Measurements from ENCODE around the gene HHAT.
"Not testable (repeated sequence)": the region's sequence is repeated elsewhere in the genome, so short reads cannot be mapped to it uniquely, and the experiment has no call there.

The HHAT gene

DNA sequence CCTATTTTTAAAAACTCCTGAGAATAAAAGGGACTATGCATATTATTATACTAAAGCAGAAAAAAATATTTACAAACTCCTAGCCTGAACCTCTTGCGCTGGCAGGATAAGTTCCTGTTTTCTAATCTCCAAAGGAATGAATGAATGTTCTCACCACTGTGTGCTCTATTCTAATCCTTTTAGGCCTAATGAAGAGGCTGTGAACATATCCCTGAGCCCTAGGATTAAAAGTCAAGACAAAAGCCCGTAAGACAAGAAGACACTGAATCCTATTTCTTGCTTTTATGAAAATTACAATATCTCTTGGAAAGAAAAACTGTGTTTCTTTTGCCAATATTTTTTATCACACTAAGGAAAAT, 317.5 kb downstream of the HHAT start:
- no peak for DNase-seq (ENCODE audit: low read depth, low spot score)

DNA sequence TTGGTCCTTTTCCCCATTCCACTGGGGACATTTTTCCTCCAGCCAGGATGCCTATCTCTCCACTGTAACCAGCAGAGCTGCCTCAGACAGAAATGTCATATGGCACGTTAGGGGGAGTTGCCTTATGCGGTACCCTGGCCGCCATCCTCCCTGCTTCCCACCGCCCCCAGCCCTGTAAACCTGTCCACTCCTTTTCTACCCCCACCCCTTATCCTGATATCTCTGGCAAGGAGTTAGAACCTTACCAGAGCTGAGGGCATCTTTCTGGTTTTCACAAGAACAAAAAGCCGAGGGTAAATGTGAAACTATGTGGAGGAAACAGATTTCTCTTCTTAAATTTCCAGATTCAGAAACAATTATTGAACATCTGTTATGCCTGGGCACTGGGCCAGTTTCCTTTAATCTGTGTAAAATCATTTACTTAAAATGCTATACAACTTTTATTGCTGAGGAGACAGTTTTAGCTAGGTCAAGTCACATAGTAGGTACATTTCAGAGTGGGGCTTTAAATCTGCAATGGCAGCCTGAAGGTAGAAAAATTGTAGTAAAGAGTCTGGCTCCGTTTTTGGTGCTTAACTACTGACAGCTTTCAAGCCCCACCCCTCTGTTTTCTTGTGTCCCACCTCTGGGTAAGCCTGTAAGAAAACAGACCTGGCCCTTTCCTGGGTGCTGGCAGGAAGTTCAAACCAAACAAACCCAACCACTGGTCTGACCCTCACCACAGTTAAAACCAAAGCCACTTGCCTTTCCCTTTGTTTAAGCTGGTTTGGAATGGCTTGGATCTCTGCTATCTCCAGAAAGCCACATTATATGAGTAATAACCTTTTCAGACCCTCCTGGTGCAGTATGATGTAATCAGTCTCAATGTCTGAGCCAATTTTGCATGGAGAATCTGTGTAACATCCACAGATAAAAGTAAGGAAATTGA, 319.0 kb downstream of the HHAT start:
- no peak for DNase-seq (ENCODE audit: low read depth, low spot score)

- no peak for DNase-seq (ENCODE audit: low read depth, low spot score)
These were observed 320.0 kb downstream of the HHAT start for GRCh38 chr1:210648588-210649269.

- DNase-seq (ENCODE audit: low read depth, low spot score) = no peak
These were observed 321.7 kb downstream of the HHAT start for GRCh38 chr1:210650403-210650802.

- no peak for DNase-seq (ENCODE audit: low read depth, low spot score)
These were observed 323.7 kb downstream of the HHAT start for GRCh38 chr1:210652329-210652954.

DNA sequence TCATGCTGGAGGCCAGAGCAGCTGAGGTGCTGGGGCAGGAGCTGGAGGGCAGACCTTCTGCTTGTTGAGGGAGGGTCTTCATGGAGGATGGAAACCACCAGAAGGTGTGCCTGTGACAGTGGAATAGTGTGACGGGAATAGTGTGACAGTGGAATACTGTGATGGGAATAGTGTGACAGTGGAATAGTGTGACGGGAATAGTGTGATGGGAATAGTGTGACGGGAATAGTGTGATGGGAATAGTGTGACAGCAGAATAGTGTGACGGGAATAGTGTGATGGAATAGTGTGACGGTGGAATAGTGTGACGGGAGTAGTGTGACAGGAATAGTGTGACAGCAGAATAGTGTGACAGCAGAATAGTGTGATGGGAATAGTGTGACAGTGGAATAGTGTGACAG, 325.1 kb downstream of the HHAT start:
- no peak for DNase-seq (ENCODE audit: low read depth, low spot score)

- no peak for DNase-seq (ENCODE audit: low read depth, low spot score)
These were observed 325.7 kb downstream of the HHAT start for GRCh38 chr1:210654176-210654981.

DNA sequence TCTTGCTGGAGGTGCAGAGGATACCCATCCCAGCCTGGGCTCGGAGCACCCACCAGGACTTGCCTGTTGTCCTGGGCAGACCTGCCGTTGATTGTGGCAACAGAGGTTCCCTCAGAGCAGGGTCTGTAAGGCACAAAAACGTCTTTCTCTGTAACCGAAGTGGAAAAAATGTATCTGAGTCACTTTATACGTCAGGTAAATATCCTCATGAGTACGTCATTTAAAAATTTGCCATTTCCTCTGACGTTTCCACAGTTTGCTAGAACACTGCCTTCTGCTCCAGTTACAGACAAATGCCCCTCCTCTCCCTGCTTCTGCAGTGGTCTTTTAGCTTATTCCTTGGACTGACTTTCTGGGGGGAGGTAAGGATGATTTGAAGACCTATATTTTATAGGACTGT, 326.8 kb downstream of the HHAT start:
- no peak for DNase-seq (ENCODE audit: low read depth, low spot score)

DNA sequence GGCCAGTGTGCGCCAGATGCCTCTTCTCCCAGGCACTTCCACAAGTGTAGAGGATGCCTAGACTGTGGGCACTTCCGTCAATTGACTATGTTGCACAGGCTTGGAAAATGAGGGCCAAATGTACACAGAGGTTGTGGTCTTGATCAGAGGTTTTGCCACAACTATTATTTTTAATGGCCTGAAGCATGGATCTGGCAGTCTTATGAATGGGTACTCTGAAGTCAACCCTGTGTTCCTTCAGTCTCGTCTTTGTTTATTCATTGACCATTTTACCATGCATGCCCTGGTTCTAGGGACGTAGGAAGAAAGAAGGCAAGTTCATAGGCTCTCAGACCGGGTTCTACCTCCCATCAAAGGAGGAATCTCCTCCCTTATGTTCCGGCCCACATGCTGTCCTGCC, 329.1 kb downstream of the HHAT start:
- DNase-seq (ENCODE audit: low read depth, low spot score) = no peak

DNA sequence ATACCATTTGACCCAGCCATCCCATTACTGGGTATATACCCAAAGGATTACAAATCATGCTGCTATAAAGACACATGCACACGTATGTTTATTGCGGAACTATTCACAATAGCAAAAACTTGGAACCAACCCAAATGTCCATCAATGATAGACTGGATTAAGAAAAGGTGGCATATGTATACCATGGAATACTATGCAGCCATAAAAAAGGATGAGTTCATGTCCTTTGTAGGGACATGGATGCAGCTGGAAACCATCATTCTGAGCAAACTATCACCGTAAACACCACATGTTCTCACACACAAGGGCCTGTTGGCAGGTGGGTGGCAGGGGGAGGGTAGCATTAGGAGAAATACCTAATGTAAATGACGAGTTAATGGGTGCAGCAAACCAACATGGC, 332.8 kb downstream of the HHAT start:
- DNase-seq (ENCODE audit: low read depth, low spot score) = not testable (repeated sequence)

GRCh38 chr1:210662291-210663050, 333.8 kb downstream of the HHAT start:
- DNase-seq (ENCODE audit: low read depth, low spot score) = no peak

DNA sequence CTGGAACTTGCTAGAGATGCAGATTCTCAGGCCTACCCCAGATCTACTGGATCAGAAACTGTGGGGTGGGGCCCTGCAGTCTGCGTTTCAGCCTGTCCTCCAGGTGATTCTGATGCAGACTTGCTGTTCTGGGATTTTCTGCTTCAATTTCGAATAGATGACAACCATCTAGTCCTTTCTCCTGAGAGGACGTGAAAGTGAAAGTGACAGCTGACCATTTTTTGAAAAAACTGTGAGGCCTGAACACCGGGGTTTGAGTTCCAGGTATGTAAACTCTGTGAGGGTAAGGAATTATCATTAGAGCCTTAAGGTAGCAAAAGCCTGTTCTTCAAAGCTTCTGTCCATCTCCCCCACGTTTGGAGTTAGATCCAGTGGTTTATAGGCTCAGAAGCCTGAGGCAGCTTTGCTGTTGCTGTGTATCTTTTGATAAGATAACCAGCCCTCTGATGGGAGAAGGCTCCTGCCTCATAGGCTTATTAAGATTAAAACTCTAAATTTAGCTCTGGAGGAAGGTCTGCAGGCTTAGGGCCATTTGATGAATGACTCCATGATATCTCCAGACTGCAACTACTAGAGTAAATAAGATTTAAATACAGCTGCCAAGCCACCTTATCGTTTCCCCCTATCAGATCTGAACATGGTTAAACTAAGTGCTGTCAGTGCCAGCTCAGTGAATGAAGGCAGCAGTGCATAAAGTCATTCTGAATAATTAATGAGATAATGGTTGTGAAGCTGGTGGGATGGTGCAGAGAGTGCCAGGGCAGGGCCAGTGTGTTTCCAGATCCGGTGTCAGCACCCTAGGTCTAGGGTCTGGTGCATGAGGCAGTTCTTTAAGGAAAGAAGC, 335.2 kb downstream of the HHAT start:
- DNase-seq (ENCODE audit: low read depth, low spot score) = no peak

DNA sequence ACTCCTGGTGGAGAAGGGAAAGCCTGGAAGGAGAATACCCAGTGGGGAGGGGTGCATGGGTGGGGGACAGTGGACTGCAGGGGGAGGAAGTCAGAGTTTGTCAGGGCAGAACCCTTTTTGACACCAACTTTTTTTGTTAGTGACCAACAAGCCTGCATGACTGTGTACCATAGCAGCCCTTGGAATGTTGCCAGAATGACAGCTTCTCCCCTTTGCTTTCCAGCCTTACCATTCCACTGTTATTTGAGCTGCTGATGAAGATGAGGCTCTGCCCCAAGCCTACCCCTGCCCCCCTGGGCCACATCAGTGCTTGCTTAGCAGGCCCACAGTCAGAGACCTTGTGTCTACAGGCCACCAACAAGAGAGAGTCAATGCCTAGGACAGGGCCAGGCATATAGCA, 341.2 kb downstream of the HHAT start:
- no peak for DNase-seq (ENCODE audit: low read depth, low spot score)

GRCh38 chr1:210674151-210674550, 345.4 kb downstream of the HHAT start:
- DNase-seq (ENCODE audit: low read depth, low spot score) = no peak

DNA sequence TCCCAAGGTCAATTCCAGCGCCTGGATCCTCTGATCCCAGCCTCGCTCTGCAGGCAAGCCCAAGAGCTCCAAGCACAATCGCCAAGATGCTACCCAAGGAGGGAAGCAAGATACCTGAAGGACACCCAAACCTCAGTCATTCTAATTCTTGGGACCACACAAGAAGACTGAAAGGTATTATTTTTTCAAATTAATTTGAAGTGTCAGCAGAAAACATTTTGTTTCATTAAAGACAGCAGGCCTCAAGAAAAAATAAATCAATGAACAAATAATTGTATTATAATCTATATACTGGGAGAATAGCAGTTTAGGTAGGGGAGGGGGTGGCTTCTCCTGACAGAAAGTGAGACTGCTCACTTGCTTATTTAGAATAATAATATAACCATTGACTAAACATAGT, 347.8 kb downstream of the HHAT start:
- no peak for DNase-seq (ENCODE audit: low read depth, low spot score)

DNA sequence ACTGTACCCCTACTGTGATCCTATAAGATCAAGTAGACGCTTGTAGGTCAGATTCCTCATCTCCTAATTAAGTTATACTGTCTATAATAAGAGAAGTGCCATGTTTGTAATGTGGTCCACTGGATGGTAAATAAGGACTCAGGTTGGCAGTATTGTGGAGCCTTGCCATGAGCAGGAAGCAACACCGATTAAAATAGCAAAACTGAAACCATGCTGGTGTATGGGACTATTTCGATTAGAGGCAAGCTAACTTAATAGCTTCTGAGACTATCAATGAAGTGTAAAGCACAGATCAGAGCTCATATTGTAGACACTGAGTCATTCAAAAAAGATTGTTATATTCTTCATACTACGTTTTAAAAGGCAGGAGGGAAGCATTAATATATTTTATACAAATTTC, 348.8 kb downstream of the HHAT start:
- DNase-seq (ENCODE audit: low read depth, low spot score) = no peak

- DNase-seq (ENCODE audit: low read depth, low spot score) = no peak
These were observed 349.6 kb downstream of the HHAT start for GRCh38 chr1:210678306-210678705.

DNA sequence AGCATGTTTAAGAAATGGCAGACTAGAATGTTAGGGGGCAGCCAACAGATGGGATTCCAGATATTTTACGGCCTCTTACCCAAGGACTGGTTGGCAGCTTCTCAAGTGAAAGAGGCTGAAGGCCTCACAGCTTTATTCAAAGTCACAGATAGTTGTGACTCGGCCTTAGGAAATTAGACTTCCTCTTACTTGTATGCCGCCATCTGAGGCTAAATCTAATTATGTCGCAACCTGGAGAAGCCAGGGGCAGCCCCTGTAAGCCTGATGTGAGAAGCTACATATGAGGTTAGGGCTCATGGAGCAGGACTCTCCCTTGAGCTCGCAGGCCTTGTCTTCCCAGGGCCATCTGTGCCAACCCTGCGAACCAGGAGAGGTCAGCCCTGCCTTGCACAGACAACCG, 352.5 kb downstream of the HHAT start:
- no peak for DNase-seq (ENCODE audit: low read depth, low spot score)

DNA sequence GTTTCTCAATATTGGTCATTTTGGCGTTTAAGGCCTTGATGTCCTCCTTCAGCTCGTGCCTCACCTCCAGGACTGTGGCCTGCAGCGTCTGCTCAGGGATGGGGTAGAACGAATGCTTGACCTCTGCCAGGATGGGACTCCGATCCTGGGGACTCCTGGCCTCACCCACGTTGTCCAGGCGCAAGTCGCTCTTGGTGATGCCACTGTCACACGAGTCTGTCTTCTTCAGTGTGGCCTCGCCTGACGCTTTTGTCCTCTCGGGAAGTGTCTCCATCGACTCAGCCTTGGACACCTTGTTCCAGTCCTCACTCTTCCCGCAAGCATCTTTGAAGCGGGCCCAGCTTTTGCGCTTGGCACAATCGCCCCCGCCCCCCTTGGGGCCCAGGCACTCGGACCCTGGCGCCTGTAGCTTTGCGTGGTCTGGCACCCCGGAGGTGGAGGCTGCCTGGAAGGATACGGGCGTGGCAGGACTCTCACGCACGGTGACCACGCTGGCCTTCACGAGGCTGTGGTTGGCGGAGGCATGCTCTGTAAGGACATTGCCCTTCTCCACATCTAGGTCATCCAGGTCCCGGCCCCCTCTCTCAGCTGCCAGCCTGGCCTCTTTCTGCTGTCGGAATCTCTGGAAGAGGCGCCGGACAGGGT, 354.8 kb downstream of the HHAT start:
- DNase-seq (ENCODE audit: low read depth, low spot score) = no peak

All from activated naive CD8-positive, alpha-beta T cell treated with anti-CD3 and anti-CD28 coated beads, Interleukin-2, amount 50 U/mL, for 16 hours (primary cell).